ENCODE measurements around the gene IL22RA1.

Gene IL22RA1

GRCh38 chr1:24069817-24070216 lies 73.1 kb downstream of the IL22RA1 start:
- no peak for DNase-seq

Measured in T-helper 1 cell (primary cell).